HepG2 (cell line): Measurements from ENCODE around the gene GAGE12J. TPM values are rescaled to one million over a fixed set of nuclear protein-coding genes. Genes with fewer than 3 reads are reported as not detected.
"Not testable (repeated sequence)": the region's sequence is repeated elsewhere in the genome, so short reads cannot be mapped to it uniquely, and the experiment has no call there.

ENCODE experiments used
- ATAC-seq: fragments of 200-7000 bp; cut with Tn5 transposase; 3 replicates; pipeline ENCODE4 v1.9.1; 2020; ENCODE audit warnings: mild to moderate bottlenecking, moderate library complexity
- BruUV-seq: library from RNA; stranded (reverse); fragments of 400-500 nt; replicated peaks from 2 replicates; lab custom pipeline; 2021; lab: Mats Ljungman, UMichigan
- CTCF ChIA-PET: fragments of 300-600 bp; formaldehyde crosslinking; extraction: SDS; loops from one replicate; lab custom pipeline; 2021; ENCODE audit warnings: low total read pairs, inconsistent platforms, low intra/inter-chr PET ratio; lab: Yijun Ruan, JAX
- POLR2A ChIA-PET: fragments of 350-600 bp; sonication (Branson Sonifier 250); formaldehyde crosslinking; loops from one replicate; lab custom pipeline; 2020; ENCODE audit warnings: antibody characterized with exemption, inconsistent platforms; lab: Yijun Ruan, JAX
- DNase-seq: peaks from one replicate; pipeline ENCODE4 v3.0.0-alpha.2; 2015; ENCODE audit warnings: low spot score
- FAIRE-seq: peaks from 3 replicates; lab custom pipeline; 2011; peaks lifted over from hg19 to GRCh38; lab: Jason Lieb, UNC
- H2AFZ ChIP-seq: one replicate; pipeline ENCODE4 v1.6.1; 2011; ENCODE audit warnings: low read length, inconsistent platforms
- H3K27ac ChIP-seq: fragments of 300-600 bp; 3 replicates; pipeline ENCODE4 v1.8.0; 2011; ENCODE audit warnings: mixed run types, mild to moderate bottlenecking, mixed read lengths, low read length, inconsistent platforms; ENCODE audit not compliant: insufficient read depth; ENCODE audit errors: extremely low read length
- H3K27me3 ChIP-seq, 2 experiments: fragments of 200-600 bp in 1 of 2; 2 replicates in 1 of 2; 3 replicates in 1 of 2; pipeline versions ENCODE4 v1.6.0 to v1.8.0; 2011; ENCODE audit warnings: low read length in 2 of 2, mild to moderate bottlenecking in 2 of 2, moderate library complexity in 2 of 2, inconsistent platforms in 1 of 2; ENCODE audit not compliant: insufficient read depth in 2 of 2, control insufficient read depth in 1 of 2
- H3K36me3 ChIP-seq, 2 experiments: fragments of 200-600 bp in 1 of 2; replicated peaks in 1 of 2; 2 replicates in 1 of 2; 3 replicates in 1 of 2; pipeline versions ENCODE4 v1.5.1 to v1.8.0; 2011; ENCODE audit warnings: low read length in 2 of 2, inconsistent platforms in 1 of 2; ENCODE audit not compliant: insufficient read depth in 2 of 2, control insufficient read depth in 1 of 2
- H3K4me1 ChIP-seq: 2 replicates; pipeline ENCODE4 v1.5.1; 2012; ENCODE audit warnings: low read length, inconsistent platforms; ENCODE audit not compliant: insufficient read depth
- H3K4me2 ChIP-seq: 2 replicates; pipeline ENCODE4 v1.6.0; 2011; ENCODE audit warnings: low read depth, low read length, inconsistent platforms
- H3K4me3 ChIP-seq, 3 experiments: fragments of 200-600 bp in 1 of 3; sonication (generic), shearing (Covaris generic) in 1 of 3; replicated peaks in 1 of 3; 2 replicates each; pipeline ENCODE4 v1.5.1; 2011 to 2016; ENCODE audit warnings: low read length in 3 of 3, inconsistent platforms in 2 of 3, low read depth in 2 of 3, mild to moderate bottlenecking in 2 of 3, control low read depth in 1 of 3, mixed read lengths in 1 of 3; ENCODE audit not compliant: insufficient read depth in 1 of 3
- H3K79me2 ChIP-seq: one replicate; pipeline ENCODE4 v1.6.1; 2011; ENCODE audit warnings: low read length, inconsistent platforms; ENCODE audit not compliant: insufficient read depth
- H3K9ac ChIP-seq: 2 replicates; pipeline ENCODE4 v1.6.0; 2011; ENCODE audit warnings: mild to moderate bottlenecking, low read depth, low read length, inconsistent platforms; ENCODE audit not compliant: insufficient read depth
- H3K9me3 ChIP-seq: 2 replicates; pipeline ENCODE4 v1.5.1; 2012; ENCODE audit warnings: mild to moderate bottlenecking, low read length
- H4K20me1 ChIP-seq: 2 replicates; pipeline ENCODE4 v1.6.0; 2011; ENCODE audit warnings: inconsistent platforms, mild to moderate bottlenecking, low read length, moderate library complexity; ENCODE audit not compliant: insufficient read depth
- WGBS: methylation state at CpG from one replicate; pipeline ENCODE4 v1.1.6; 2017; ENCODE audit warnings: low lambda C conversion rate; 5-methylcytosine and 5-hydroxymethylcytosine counted together
- in situ Hi-C: cut with HindIII; loops from 2 replicates; pipeline ENCODE4 v1.10.0; 2017; ENCODE audit warnings: low pct_unique_long_range_greater_than_20kb; ENCODE audit not compliant: extremely low pct_ligation_motif_present
- intact Hi-C: fragments of 100-400 bp; cut with micrococcal nuclease; formaldehyde crosslinking; loops from one replicate; pipeline ENCODE4 v1.10.0; 2022; ENCODE audit not compliant: unreplicated experiment
- polyA plus RNA-seq, 8 experiments: library from polyadenylated mRNA; depleted of rRNA in 3 of 8; stranded (reverse) in 7 of 8; unstranded in 1 of 8; fragments of >200 nt; fragmentation: Illumina TruSeq in 4 of 8; extraction: Trizol in 4 of 8; gene quantifications; 2 replicates each; pipeline versions ENCODE4 v1.2.1 to v1.2.3, GENCODE V29; 2011 to 2016; ENCODE audit warnings: low read depth in 4 of 8, missing spikeins in 1 of 8, mixed read lengths in 1 of 8; ENCODE audit not compliant: insufficient read depth in 1 of 8
- total RNA-seq, 5 experiments: library from RNA; depleted of rRNA; stranded (reverse); fragments of >200 nt; fragmentation: Illumina TruSeq; extraction: Trizol; gene quantifications; 2 replicates each; pipeline ENCODE4 v1.2.3, GENCODE V29; 2016; ENCODE audit warnings: low read depth in 1 of 5

GAGE12J gene
- total and polyA plus RNA-seq, 2 of the 13 experiments (the other 11 are each of a cell fraction or from before 2014, with no cell fraction given), result not detected

- 50% methylated on average over 2 of the region's 7 CpGs for WGBS
- ATAC-seq, FAIRE-seq, H3K4me1 ChIP-seq, DNase-seq, H3K36me3 ChIP-seq, H3K4me3 ChIP-seq, H3K9me3 ChIP-seq, H3K27ac ChIP-seq, POLR2A ChIA-PET, H3K79me2 ChIP-seq, BruUV-seq, H3K4me2 ChIP-seq, H3K27me3 ChIP-seq, CTCF ChIA-PET, intact Hi-C loops, H4K20me1 ChIP-seq, H3K9ac ChIP-seq, in situ Hi-C loops, H2AFZ ChIP-seq: not testable (repeated sequence)
Measured at GRCh38 chrX:49323735-49324134, 1.9 kb downstream of the GAGE12J start.

- BruUV-seq, ATAC-seq, H3K27me3 ChIP-seq, H3K4me2 ChIP-seq, H3K4me1 ChIP-seq, H3K9me3 ChIP-seq, H3K9ac ChIP-seq, H3K79me2 ChIP-seq, FAIRE-seq, DNase-seq, H3K27ac ChIP-seq, H2AFZ ChIP-seq, CTCF ChIA-PET, in situ Hi-C loops, POLR2A ChIA-PET, intact Hi-C loops, H3K4me3 ChIP-seq, H3K36me3 ChIP-seq, H4K20me1 ChIP-seq: not testable (repeated sequence)
- WGBS, result 21% methylated on average over 6 of the region's 11 CpGs
Measured at GRCh38 chrX:49330421-49330820, 8.6 kb downstream of the GAGE12J start.

- H3K9me3 ChIP-seq, BruUV-seq, H3K4me1 ChIP-seq, FAIRE-seq, H3K4me3 ChIP-seq, H3K4me2 ChIP-seq, in situ Hi-C loops, POLR2A ChIA-PET, H3K9ac ChIP-seq, intact Hi-C loops, ATAC-seq, DNase-seq, H3K27me3 ChIP-seq, H3K79me2 ChIP-seq, H3K36me3 ChIP-seq, H4K20me1 ChIP-seq, H2AFZ ChIP-seq, H3K27ac ChIP-seq, CTCF ChIA-PET: not testable (repeated sequence)
- WGBS, result no CpG with 5 or more reads among the region's 16 CpGs
Measured at GRCh38 chrX:49331282-49331681, 9.4 kb downstream of the GAGE12J start, which contains the start of gene GAGE13. GAGE13 (plus strand) TSS chrX:49331582; CDS start chrX:49332738, 1,156 bp downstream.

GRCh38 chrX:49331841-49332240, 10.0 kb downstream of the GAGE12J start:
- intact Hi-C loops, DNase-seq, ATAC-seq: not testable (repeated sequence)

More at GRCh38 chrX:49331841-49332240, 10.0 kb downstream of the GAGE12J start:
- H3K9me3 ChIP-seq, POLR2A ChIA-PET, H3K4me1 ChIP-seq, H4K20me1 ChIP-seq, H3K4me3 ChIP-seq, H3K79me2 ChIP-seq, CTCF ChIA-PET, BruUV-seq, in situ Hi-C loops, H3K27me3 ChIP-seq, H3K4me2 ChIP-seq, H3K9ac ChIP-seq, FAIRE-seq, H2AFZ ChIP-seq, H3K36me3 ChIP-seq, H3K27ac ChIP-seq: not testable (repeated sequence)
- no CpG with 5 or more reads among the region's 26 CpGs for WGBS
